HG03575 (cell line): ENCODE data around the gene TRIP10.
"Not testable (repeated sequence)": the region's sequence is repeated elsewhere in the genome, so short reads cannot be mapped to it uniquely, and the experiment has no call there.

Experiments
- ATAC-seq: cut with Tn5 transposase; IDR thresholded peaks from one replicate; pipeline ENCODE4 v1.9.1; 2021; ENCODE audit not compliant: unreplicated experiment, insufficient number of reproducible peaks, low FRiP score; ENCODE audit errors: extremely low read depth

The TRIP10 gene

GRCh38 chr19:6760606-6761005 lies 21.1 kb downstream of the TRIP10 start:
- ATAC-seq = no peak

- no peak for ATAC-seq
Measured at GRCh38 chr19:6761053-6761676, 21.7 kb downstream of the TRIP10 start.

- ATAC-seq = not testable (repeated sequence)
Measured at GRCh38 chr19:6762253-6762797, 22.8 kb downstream of the TRIP10 start.

- ATAC-seq = no peak
Measured at GRCh38 chr19:6765738-6766356, 26.4 kb downstream of the TRIP10 start.

- ATAC-seq = no peak
Measured at GRCh38 chr19:6766357-6767080, 27.0 kb downstream of the TRIP10 start.

- ATAC-seq = no peak
Measured at GRCh38 chr19:6767081-6767356, 27.5 kb downstream of the TRIP10 start.

GRCh38 chr19:6767357-6768235 lies 28.1 kb downstream of the TRIP10 start, which contains the start of gene SH2D3A:
SH2D3A (minus strand) TSS chr19:6767435; CDS start chr19:6763748, 3,687 bp downstream.
- peak; percentile 41 for ATAC-seq

GRCh38 chr19:6768236-6768785 lies 28.8 kb downstream of the TRIP10 start:
- ATAC-seq = no peak

- ATAC-seq = no peak
Measured at GRCh38 chr19:6769006-6769619, 29.6 kb downstream of the TRIP10 start.

GRCh38 chr19:6771648-6772027 lies 32.2 kb downstream of the TRIP10 start:
- ATAC-seq = not testable (repeated sequence)

- no peak for ATAC-seq
Measured at GRCh38 chr19:6772028-6772865, 32.8 kb downstream of the TRIP10 start, which contains the start of gene VAV1. VAV1 (plus strand) TSS chr19:6772708; CDS start chr19:6772808, 100 bp downstream.

- no peak for ATAC-seq
Measured at GRCh38 chr19:6772866-6773322, 33.4 kb downstream of the TRIP10 start.

- no peak for ATAC-seq
Measured at GRCh38 chr19:6773323-6773931, 33.9 kb downstream of the TRIP10 start.

- no peak for ATAC-seq
Measured at GRCh38 chr19:6774821-6775707, 35.6 kb downstream of the TRIP10 start.

- ATAC-seq = not testable (repeated sequence)
Measured at GRCh38 chr19:6776045-6776444, 36.6 kb downstream of the TRIP10 start.

GRCh38 chr19:6776999-6777398 lies 37.5 kb downstream of the TRIP10 start:
- no peak for ATAC-seq
